Astrocyte of the spinal cord (primary cell): ENCODE measurements around the gene SLCO3A1.
"Not testable (repeated sequence)": the region's sequence is repeated elsewhere in the genome, so short reads cannot be mapped to it uniquely, and the experiment has no call there.

Experiments
- DNase-seq: peaks from one replicate; pipeline ENCODE4 v3.0.0; 2011; ENCODE audit warnings: low read depth, low spot score
- H3K4me3 ChIP-seq: 2 replicates; pipeline ENCODE4 v1.5.1; 2011; ENCODE audit warnings: low read depth, mild to moderate bottlenecking, low read length, moderate library complexity
- CTCF ChIP-seq: IDR thresholded peaks from 2 replicates; pipeline ENCODE4 v1.5.1; 2012; ENCODE audit warnings: low read depth, mild to moderate bottlenecking, low read length, inconsistent platforms
- in situ Hi-C: cut with HindIII; loops from 2 replicates; pipeline ENCODE4 v1.10.0; 2017; ENCODE audit warnings: low sequenced_read_pairs

The SLCO3A1 gene

GRCh38 chr15:92197746-92198145 lies 344.2 kb downstream of the SLCO3A1 start:
- TF ChIP-seq CTCF = no peak
- DNase-seq = no peak
- in situ Hi-C loops = no loop called here
- no peak overlapping the region for H3K4me3 ChIP-seq

- no peak overlapping the region for H3K4me3 ChIP-seq
- DNase-seq = no peak
- in situ Hi-C loops = no loop called here
- no peak for TF ChIP-seq CTCF
Measured at GRCh38 chr15:92200891-92201290, 347.4 kb downstream of the SLCO3A1 start.

- TF ChIP-seq CTCF = no peak
- no peak for DNase-seq
- H3K4me3 ChIP-seq = no peak overlapping the region
- in situ Hi-C loops = no loop called here
Measured at GRCh38 chr15:92205255-92205739, 351.8 kb downstream of the SLCO3A1 start.

- DNase-seq, H3K4me3 ChIP-seq, in situ Hi-C loops: not testable (repeated sequence)
Measured at GRCh38 chr15:92207601-92208000, 354.1 kb downstream of the SLCO3A1 start.
